Measurements from ENCODE around the gene DTNA. TPM values are rescaled to one million over a fixed set of nuclear protein-coding genes. Genes with fewer than 3 reads are reported as not detected.

The DTNA gene
- total RNA-seq, 1 donor from 2014 or later = 1.6 TPM

DNA sequence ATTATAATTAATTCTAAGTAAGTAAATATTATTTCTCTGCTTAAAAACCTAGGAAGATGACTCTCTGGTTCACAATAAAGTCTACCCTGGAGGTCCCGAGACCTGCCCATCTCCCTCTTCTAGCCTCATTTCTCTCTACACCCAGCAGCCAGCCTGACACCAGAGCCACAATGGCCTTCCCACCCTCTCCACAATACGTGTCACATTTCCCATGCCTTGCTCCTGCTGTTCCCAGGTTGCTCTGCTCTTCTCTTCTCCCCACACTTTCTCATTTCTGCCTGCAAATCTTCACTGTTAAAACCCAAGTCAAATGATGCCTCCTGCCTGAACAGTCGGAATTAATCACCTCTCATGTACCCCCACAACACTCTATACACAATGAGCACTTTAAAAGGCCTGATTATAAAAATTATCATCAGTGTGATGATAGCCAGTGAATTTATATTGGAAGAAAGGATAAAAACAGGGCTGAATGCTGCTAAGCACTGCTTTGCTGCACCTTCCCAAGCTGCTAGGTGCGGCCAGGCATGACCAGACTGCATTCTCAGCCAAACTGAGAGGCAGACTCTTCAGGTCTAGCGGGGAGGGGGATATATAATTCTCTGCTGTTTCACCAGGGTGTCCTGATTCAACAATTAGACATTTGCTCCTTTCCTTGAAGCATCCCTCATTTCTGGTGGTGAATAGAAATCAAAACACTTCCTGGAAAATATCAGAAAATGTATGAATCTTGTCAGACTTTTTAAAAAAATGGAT, 160.6 kb downstream of the DTNA start:
- DNase-seq (ENCODE audit: low read depth) (no peak), FAIRE-seq (peak; percentile 77)
- TF ChIP-seq, protein P1, sequence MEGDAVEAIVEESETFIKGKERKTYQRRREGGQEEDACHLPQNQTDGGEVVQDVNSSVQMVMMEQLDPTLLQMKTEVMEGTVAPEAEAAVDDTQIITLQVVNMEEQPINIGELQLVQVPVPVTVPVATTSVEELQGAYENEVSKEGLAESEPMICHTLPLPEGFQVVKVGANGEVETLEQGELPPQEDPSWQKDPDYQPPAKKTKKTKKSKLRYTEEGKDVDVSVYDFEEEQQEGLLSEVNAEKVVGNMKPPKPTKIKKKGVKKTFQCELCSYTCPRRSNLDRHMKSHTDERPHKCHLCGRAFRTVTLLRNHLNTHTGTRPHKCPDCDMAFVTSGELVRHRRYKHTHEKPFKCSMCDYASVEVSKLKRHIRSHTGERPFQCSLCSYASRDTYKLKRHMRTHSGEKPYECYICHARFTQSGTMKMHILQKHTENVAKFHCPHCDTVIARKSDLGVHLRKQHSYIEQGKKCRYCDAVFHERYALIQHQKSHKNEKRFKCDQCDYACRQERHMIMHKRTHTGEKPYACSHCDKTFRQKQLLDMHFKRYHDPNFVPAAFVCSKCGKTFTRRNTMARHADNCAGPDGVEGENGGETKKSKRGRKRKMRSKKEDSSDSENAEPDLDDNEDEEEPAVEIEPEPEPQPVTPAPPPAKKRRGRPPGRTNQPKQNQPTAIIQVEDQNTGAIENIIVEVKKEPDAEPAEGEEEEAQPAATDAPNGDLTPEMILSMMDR (IDR thresholded peaks at IDR 0.05; ENCODE audit: insufficient read depth, low read length, severe bottlenecking) = no peak
- Histone ChIP-seq H3K4me3 (ENCODE audit: low read depth, low read length) (no peak overlapping the region), H3K27me3 (ENCODE audit: control insufficient read depth, insufficient read depth, low read length) (no peaks in the 10 kb centered on the region), H3K36me3 (ENCODE audit: control insufficient read depth, insufficient read depth, low read length) (no peaks in the 10 kb centered on the region)

DNA sequence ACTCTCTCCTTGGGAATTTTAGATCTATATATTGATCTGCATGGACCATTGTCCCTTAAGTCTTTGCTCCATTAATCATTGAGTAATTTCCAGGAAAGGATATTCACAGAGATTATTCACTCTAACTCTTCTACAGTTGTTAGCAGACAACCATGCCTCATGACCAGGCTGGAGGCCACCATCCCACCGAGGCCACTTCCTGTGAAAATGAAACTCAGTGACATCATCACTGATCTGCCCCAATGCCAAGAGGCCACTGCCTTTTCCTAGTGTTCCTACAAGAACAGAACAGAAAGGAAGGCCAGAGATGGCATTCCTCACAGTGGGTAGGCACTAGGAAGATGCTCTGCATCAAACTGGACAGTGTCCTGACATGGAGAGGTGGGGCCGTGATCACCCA, 161.3 kb downstream of the DTNA start:
- no peak overlapping the region for H3K4me3 ChIP-seq (ENCODE audit: low read depth, low read length)
- H3K27me3 ChIP-seq (ENCODE audit: control insufficient read depth, insufficient read depth, low read length) = no peaks in the 10 kb centered on the region
- no peak for DNase-seq (ENCODE audit: low read depth)
- no peaks in the 10 kb centered on the region for H3K36me3 ChIP-seq (ENCODE audit: control insufficient read depth, insufficient read depth, low read length)
- FAIRE-seq = no peak
- TF ChIP-seq, protein P1 (IDR thresholded peaks at IDR 0.05; ENCODE audit: insufficient read depth, low read length, severe bottlenecking) = no peak

DNA sequence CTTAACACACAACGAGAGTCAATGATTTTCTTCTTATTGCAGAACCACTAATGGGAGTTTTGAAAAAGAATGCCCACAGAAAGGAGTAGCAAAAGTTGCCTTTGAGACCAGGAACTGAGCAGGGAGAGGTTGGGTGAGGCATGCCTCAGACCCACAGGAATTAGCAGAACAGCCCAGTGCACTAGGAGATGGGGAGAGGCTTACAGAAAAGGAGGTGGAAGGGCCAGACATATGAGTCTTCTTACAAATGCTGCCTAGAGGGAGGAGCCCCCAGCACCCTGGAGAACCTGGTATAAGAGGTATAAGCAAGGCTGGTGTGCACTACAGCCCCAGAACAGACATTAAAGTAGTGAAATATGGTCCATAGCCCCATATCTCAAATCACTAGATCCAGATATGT, 162.0 kb downstream of the DTNA start:
- no peaks in the 10 kb centered on the region for H3K36me3 ChIP-seq (ENCODE audit: control insufficient read depth, insufficient read depth, low read length)
- TF ChIP-seq, protein P1 (IDR thresholded peaks at IDR 0.05; ENCODE audit: insufficient read depth, low read length, severe bottlenecking) = no peak
- H3K4me3 ChIP-seq (ENCODE audit: low read depth, low read length) = no peak overlapping the region
- DNase-seq (ENCODE audit: low read depth) (no peak), FAIRE-seq (peak; percentile 18)
- H3K27me3 ChIP-seq (ENCODE audit: control insufficient read depth, insufficient read depth, low read length) = no peaks in the 10 kb centered on the region

DNA sequence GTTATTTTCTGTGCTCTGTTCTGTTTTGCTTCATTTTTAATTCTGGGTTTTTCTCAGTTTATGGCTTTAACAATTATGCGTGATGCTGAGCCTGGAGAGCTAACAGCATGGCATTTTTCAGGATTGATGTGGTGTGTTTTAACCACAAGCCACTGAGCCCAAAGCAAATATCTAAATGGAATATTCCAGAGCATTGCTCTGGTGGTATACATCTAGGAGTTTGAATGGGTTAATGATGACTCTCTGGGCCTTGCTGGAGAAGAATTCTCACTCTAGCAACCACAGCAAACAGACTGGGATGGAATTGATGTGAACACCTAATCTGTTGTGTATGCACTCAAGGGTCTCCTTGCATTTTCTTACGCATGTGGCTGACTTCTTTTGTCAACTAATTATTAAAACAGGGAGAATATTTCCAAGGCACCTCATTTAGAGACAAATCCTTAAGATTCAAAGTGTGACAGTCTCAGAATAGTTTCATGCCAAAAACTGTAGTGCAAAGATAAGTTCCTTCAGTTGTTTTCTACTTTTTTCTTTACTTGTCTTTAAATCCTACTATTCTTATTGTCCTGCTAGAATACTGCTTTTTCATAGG, 164.0 kb downstream of the DTNA start:
- no peaks in the 10 kb centered on the region for H3K36me3 ChIP-seq (ENCODE audit: control insufficient read depth, insufficient read depth, low read length)
- FAIRE-seq = no peak
- TF ChIP-seq, protein P1 (IDR thresholded peaks at IDR 0.05; ENCODE audit: insufficient read depth, low read length, severe bottlenecking) = no peak
- no peak overlapping the region for H3K4me3 ChIP-seq (ENCODE audit: low read depth, low read length)
- no peak for DNase-seq (ENCODE audit: low read depth)
- no peaks in the 10 kb centered on the region for H3K27me3 ChIP-seq (ENCODE audit: control insufficient read depth, insufficient read depth, low read length)

DNA sequence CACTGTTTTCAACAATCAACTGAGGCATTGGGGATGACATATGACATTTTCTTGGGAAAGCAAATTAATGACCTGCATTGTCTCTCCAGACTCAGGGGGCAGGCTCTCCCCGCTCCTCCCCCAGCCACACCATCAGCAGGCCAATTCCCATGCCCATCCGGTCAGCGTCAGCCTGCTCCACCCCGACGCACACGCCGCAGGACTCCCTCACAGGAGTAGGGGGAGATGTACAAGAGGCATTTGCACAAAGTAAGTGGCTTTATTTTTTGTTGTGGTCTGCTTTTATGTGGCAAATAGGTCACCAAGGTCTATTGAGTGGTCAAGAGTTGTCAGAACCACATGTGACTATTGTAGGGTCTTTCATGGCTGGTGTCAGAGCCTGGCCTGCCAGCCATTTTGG, 165.1 kb downstream of the DTNA start:
- peak; percentile 7 for FAIRE-seq

More for the DNA sequence above, 165.1 kb downstream of the DTNA start:
- no peak for DNase-seq (ENCODE audit: low read depth)
- Histone ChIP-seq H3K36me3 (ENCODE audit: control insufficient read depth, insufficient read depth, low read length) (no peaks in the 10 kb centered on the region), H3K4me3 (ENCODE audit: low read depth, low read length) (no peak overlapping the region), H3K27me3 (ENCODE audit: control insufficient read depth, insufficient read depth, low read length) (no peaks in the 10 kb centered on the region)
- TF ChIP-seq, protein P1 (IDR thresholded peaks at IDR 0.05; ENCODE audit: insufficient read depth, low read length, severe bottlenecking) = no peak
